Daoy (cell line): ENCODE measurements around the gene MROH7. TPM values are rescaled to one million over a fixed set of nuclear protein-coding genes. Genes with fewer than 3 reads are reported as not detected.

Experiments used
- DNase-seq: peaks from one replicate; pipeline ENCODE4 v3.0.0-alpha.2; 2015; ENCODE audit warnings: low read depth
- total RNA-seq: library from RNA; depleted of rRNA; stranded (reverse); fragments of >200 nt; shearing (Covaris generic); gene quantifications from 2 replicates; pipeline ENCODE4 v1.2.3, GENCODE V29; 2014; rRNA removed

The MROH7 gene
- total RNA-seq: not detected in 2 replicates

GRCh38 chr1:54640863-54641836 lies at the start of gene MROH7:
Gene MROH7, plus strand, starts transcription at chr1:54641786. Its CDS starts 11,141 bp downstream, at chr1:54652927.
- DNase-seq: no peak

DNA sequence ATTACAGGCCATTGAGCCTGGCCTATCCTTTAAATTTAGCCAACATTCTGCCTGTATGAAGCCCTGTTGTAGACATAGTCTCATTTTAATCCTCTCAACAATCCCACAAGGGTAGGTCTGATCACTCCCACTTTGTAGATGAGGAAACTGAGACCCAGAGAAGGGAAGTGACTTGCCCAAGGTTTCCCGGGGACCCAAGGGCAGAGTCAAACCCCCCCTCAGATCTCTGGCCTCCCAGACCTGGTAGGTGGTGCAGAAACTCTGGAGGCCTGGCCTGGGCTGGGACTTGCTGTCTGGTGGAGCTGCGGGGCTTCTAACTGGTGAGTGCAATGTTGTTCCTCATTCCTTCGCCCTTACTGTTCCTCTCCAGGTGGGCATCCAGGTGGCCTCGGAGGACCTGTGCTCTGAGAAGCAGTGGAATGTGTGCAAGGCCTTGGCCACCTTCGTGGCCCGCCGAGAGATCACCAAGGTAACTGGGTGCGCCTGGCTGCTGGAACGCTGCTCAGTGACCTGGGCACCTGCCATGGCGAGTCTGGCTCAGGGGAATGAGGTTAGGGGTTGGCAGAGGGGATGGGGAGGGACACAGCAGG lies 47.9 kb upstream of the MROH7 start:
- no peak for DNase-seq

DNA sequence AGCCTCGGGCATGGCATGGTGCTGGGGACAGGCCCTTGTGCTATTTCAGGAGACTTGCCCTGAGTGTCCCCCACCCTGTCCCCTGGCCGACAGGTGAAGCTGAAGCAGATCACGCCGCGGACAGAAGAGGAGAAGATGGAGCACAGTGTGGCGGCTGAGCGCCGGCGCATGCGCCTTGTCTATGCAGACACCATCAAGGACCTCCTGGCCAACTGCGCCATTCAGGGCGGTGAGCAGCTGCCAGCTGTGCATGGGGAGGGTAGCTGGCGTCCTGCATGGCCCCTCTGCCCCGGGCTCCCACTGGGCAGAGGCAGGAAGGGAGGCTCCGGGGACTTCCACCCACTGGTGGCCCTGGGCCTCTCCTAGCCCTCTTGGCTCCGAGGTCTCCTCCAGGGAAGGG lies 47.1 kb upstream of the MROH7 start:
- no peak for DNase-seq

DNA sequence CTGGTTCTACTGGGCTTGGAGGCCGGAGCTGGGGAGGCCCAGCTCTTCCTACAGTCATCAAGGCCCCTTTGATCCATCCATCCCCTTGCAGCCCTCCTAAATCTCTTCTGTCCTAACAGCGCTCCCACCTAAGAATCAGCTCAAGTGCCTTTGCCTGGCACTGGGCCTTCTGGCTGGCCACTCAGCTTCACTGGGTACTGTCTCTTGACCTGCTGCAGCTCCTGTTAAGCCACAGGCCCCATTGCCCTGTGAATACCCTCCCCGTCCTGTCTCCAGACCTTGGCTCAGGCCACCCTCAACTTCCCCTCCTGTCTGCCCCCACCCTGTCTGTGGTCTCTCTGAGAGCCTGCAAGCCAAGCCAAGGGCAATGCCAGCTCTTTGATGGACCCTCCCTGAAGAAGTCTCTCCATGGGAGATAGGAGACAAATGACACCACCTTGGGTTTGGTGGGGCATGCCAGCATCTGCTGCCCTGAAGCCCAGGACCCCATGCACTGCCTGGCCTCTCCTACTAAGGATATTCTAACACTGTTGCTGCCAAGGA lies 45.6 kb upstream of the MROH7 start:
- DNase-seq: no peak

GRCh38 chr1:54596756-54597155 lies 44.8 kb upstream of the MROH7 start:
- no peak for DNase-seq

DNA sequence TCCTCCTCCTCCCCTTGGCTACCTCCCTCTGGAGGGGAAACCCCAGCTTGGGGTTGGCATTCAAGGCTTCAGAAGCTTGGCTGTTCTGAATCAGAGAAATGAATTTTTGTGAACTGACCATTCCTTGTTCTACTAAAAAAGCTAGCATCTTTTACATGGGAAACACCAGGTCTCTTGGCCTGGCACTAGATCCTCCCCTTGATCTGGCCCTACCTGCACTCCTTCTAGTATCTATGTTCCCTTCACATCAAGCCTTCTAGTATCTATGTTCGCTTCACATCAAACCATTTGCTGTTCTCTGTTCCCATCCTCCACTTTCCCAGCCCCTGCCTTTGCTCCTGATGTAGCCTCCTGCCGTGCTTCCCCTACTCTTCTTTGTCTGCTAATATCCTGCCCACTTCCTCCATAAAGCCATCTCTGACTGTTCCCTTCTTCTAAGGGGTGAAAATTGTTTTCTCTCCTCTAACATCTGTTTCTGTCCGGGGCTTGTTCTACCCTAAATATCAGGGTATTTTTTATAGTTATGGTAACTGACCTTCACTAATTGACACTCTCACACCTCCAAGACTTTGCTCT lies 44.0 kb upstream of the MROH7 start:
- DNase-seq: no peak

- no peak for DNase-seq
Observed at GRCh38 chr1:54599211-54599823, 42.3 kb upstream of the MROH7 start.

GRCh38 chr1:54600947-54601721 lies 40.5 kb upstream of the MROH7 start:
- no peak for DNase-seq

DNA sequence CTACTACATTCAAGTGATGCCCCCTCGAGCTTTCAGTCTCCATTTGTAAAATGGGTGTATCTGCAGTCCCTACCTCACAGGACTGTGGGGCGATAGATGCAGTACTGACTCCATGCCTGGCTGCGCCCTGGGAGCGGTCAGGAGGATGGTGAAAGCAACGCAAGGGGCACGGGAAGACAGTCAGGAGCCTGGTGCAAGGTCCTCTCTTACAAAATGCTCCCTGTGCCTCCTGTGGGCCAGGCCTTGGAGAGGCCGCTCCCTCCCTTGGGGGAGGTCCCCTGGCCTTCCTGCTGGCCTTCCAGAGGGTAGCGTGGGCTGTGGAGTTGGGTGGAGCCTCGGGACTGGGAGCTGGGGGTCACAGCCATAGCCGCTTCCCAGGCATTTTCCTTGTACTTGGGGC lies 39.9 kb upstream of the MROH7 start:
- no peak for DNase-seq

DNA sequence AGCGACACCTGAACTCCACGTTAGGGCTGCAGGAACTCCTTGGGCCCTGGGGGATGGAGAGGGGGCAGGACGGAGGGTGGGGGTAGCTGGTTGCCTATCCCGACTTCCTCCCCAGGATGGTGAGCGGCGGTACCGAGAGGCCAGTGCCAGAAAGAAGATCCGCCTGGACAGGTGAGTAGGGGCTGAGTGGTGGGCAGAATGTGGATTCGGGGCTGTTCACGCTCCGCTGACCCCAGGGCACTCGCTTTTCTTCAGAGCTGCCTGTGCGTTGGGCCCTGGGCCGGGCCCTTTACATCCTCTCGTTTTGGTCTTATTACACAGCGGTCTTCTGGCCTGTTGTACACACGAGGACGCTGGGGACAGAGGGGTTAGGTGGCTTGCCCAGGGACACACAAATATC lies 39.0 kb upstream of the MROH7 start:
- DNase-seq: no peak

GRCh38 chr1:54603241-54603640 lies 38.3 kb upstream of the MROH7 start:
- DNase-seq: no peak

DNA sequence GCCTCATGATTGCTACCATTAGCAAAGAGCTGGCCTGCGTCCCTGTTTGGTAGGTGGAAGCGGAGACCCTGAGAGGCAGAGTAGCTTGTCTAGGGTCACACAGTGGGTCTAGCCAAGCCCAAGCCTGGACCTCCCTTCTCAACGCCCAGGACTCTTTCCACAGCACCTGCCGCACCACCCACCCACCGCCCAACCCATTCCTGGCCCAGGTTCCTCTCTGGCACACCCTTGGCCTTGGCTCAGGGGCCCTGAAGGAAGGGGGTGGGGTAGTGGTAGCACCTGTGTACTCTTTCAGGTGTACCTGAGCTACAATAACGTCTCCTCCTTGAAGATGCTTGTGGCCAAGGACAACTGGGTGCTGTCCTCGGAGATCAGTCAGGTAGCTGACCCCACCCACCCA lies 37.5 kb upstream of the MROH7 start:
- no peak for DNase-seq

DNA sequence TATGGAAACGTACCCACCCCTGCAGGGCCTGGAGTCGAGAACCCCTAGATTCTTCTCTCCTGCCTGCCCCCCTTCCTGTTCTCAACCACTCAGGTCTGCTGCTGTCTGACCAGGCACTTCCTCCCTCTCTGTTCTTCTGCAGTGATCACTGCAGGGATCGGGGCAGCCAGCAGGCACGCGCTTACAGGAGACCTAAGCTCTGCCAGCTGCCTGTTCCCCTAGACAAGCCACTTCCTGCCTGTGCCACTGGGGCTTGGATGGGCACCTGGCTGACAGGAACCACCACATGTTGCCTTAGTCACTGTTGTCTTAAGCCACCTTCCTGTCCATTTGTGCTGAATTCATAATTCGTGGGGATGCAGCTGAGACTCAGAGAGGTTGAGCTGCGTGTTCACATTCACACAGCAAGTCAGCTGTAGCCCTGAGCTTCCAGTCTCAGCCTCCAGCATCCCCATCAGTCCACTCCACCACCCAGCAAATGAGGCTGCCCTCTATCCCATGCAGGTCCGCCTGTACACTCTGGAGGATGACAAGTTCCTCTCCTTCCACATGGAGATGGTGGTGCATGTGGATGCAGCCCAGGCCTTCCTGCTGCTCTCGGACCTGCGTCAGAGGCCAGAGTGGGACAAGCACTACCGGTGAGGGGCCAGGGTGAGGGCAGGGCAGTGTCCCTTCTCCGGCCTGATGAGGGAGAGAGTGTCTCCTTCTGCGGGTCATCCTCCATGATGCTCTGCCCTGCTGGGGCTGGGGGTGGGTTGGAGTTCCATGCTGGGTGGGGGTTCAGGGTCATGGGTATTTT lies 36.8 kb upstream of the MROH7 start:
- peak; percentile 51 for DNase-seq

- DNase-seq: no peak
Observed at GRCh38 chr1:54606096-54606989, 35.2 kb upstream of the MROH7 start.

GRCh38 chr1:54606990-54607325 lies 34.6 kb upstream of the MROH7 start:
- no peak for DNase-seq

- DNase-seq: no peak
Observed at GRCh38 chr1:54607821-54608565, 33.6 kb upstream of the MROH7 start.

DNA sequence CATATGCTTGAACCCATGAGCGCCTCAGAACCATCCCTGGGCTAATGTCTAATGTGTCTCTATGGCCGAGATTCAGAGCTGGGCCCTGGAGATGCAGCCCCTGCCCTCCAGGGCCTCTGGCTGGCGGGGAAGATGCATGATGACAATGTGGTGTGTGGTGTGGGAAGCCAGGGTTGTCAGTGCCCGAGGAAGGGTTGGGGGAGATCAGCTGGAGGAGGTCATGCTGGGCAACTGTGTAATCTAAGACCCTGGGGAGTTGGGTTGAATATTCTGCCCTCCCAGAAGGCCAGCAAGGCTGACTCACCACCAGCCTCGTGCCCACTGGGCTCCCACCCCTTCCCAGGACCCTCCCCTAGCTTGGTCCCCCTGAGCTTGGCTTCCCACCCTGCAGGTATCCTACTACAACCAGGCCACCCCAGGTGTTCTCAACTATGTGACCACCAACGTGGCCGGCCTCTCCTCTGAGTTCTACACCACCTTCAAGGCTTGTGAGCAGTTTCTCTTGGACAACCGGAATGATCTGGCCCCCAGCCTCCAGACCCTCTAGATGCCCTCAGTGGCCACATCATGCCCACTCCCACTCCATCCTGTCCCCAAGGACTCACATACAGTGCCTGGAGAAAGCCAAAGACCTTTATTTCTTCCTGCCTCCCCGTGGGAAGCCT lies 32.9 kb upstream of the MROH7 start:
- DNase-seq: no peak

DNA sequence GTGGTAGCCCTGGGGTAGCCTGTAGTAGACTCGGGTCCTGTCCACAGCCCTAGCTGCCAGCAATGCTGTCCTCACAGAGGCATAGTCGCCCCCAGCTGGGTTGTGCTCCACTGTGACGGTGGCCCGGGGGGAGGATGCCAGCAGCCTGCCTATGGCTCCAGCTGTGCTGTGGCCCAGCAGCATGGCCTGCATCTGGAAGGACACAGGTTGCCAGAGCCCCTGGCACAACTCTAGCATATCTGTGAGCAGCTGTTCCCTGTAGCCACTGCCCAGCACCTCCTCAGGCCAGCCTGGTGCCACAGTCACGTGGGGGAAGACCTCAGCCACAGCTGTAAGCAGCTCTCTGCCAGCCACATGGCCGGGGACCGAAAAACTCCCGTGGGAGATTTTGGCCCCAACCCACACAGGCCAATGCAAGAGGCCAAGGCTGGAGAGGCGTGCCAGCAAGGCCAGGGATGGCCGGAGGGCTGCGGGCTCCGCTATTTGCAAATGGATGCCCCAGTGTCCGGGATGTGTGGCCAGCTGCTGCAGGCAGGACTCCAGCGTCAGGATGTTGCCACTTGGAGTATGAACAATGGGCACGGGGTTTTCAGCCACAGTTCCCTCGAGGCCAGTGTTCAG lies 32.2 kb upstream of the MROH7 start:
- DNase-seq: no peak
